ENCODE data around the gene LPCAT3. TPM values are rescaled to one million over a fixed set of nuclear protein-coding genes. Genes with fewer than 3 reads are reported as not detected.

Gene LPCAT3
- total RNA-seq, 1 donor from 2014 or later: 18.8 TPM

DNA sequence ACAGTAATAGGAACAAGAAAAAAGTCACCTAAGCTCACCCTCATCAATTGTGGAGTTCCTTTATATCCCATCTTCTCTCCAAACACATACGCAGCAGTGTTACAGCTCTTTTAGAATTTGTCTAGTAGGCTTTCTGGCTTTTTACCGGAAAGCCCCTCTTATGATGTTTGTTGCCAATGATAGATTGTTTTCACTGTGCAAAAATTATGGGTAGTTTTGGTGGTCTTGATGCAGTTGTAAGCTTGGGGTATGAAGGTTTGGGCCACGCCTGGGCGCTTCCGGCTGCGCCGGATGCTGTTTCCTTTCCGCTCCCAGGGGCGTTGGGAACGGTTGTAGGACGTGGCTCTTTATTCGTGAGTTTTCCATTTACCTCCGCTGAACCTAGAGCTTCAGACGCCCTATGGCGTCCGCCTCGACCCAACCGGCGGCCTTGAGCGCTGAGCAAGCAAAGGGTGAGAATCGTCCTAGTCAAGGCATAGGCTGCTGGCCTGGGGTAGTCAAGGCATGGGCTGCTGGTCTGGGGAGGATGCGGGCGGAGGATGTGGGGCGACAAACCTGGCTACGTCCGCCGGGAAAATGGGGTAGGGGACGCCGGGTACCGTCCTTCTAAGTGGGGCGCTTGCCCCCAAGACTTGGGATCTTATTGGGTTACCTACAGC is 74.4 kb downstream of the LPCAT3 start, which contains the start of the genes C12orf57 and RNU7-1:
Gene C12orf57, plus strand, starts transcription at position 301 of the 659 bp plus-strand sequence. Its CDS starts 100 bp downstream, at position 401.
Gene RNU7-1, plus strand, starts transcription at position 95 of the 659 bp plus-strand sequence.
- Mint-ChIP-seq H3K4me1 (ENCODE audit: low read depth) (peaks cover 45% of the 10 kb centered on the region), H3K9me3 (ENCODE audit: low read depth) (no peaks in the 10 kb centered on the region), H3K27ac (ENCODE audit: unreplicated experiment) (peak within 1 kb of the TSS; percentile 92), H3K27me3 (ENCODE audit: low read depth) (no peaks in the 10 kb centered on the region), H3K4me3 (ENCODE audit: unreplicated experiment) (peak within 1 kb of the TSS; percentile 91), H3K36me3 (ENCODE audit: low read depth) (peaks cover 16% of the 10 kb centered on the region)
- no peak for DNase-seq (ENCODE audit: low spot score)
- TF ChIP-seq, protein P1, sequence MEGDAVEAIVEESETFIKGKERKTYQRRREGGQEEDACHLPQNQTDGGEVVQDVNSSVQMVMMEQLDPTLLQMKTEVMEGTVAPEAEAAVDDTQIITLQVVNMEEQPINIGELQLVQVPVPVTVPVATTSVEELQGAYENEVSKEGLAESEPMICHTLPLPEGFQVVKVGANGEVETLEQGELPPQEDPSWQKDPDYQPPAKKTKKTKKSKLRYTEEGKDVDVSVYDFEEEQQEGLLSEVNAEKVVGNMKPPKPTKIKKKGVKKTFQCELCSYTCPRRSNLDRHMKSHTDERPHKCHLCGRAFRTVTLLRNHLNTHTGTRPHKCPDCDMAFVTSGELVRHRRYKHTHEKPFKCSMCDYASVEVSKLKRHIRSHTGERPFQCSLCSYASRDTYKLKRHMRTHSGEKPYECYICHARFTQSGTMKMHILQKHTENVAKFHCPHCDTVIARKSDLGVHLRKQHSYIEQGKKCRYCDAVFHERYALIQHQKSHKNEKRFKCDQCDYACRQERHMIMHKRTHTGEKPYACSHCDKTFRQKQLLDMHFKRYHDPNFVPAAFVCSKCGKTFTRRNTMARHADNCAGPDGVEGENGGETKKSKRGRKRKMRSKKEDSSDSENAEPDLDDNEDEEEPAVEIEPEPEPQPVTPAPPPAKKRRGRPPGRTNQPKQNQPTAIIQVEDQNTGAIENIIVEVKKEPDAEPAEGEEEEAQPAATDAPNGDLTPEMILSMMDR (IDR thresholded peaks at IDR 0.05): no peak

DNA sequence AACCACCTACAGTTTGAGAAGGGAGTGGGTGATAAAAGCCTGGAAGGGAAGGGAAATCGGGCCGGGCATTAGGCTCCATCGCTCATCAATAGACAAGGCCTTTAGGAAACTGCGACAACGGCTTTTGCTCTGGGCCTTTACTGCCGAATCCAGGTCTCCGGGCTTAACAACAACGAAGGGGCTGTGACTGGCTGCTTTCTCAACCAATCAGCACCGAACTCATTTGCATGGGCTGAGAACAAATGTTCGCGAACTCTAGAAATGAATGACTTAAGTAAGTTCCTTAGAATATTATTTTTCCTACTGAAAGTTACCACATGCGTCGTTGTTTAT is 74.9 kb downstream of the LPCAT3 start:
- no peaks in the 10 kb centered on the region for H3K27me3 Mint-ChIP-seq (ENCODE audit: low read depth)
- TF ChIP-seq, protein P1 (IDR thresholded peaks at IDR 0.05): no peak
- peak overlapping the region; percentile 91 for H3K4me3 Mint-ChIP-seq (ENCODE audit: unreplicated experiment)
- H3K9me3 Mint-ChIP-seq (ENCODE audit: low read depth): no peaks in the 10 kb centered on the region
- DNase-seq (ENCODE audit: low spot score): no peak
- H3K36me3 Mint-ChIP-seq (ENCODE audit: low read depth): peaks cover 16% of the 10 kb centered on the region
- H3K27ac Mint-ChIP-seq (ENCODE audit: unreplicated experiment): peak overlapping the region; percentile 92
- H3K4me1 Mint-ChIP-seq (ENCODE audit: low read depth): peaks cover 45% of the 10 kb centered on the region

DNA sequence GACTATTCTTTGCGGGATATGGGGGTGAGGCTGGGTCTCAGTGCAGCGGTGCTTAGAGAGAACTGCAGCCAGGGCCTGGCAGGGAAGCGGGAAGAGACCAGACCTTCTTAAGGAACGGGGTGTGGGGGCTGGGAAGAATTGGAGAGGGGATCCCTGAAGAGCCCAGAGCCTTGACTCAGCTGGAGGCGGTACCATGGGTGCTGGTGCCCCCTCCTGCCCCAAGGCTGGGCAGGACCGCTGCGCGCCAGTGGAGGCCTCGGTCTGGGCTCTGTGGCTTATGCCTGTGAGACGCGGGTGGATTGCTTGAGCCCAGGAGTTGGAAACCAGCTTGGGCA is 76.0 kb downstream of the LPCAT3 start:
- Mint-ChIP-seq H3K4me1 (ENCODE audit: low read depth) (peaks cover 50% of the 10 kb centered on the region), H3K27me3 (ENCODE audit: low read depth) (no peaks in the 10 kb centered on the region)

DNA sequence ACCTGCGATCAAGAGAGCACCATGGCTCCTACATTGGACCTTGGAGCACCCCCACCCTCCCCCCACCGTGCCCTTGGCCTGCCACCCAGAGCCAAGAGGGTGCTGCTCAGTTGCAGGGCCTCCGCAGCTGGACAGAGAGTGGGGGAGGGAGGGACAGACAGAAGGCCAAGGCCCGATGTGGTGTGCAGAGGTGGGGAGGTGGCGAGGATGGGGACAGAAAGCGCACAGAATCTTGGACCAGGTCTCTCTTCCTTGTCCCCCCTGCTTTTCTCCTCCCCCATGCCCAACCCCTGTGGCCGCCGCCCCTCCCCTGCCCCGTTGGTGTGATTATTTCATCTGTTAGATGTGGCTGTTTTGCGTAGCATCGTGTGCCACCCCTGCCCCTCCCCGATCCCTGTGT is 76.5 kb downstream of the LPCAT3 start:
- no peak overlapping the region for H3K4me3 Mint-ChIP-seq (ENCODE audit: unreplicated experiment)
- DNase-seq (ENCODE audit: low spot score): no peak
- TF ChIP-seq, protein P1 (IDR thresholded peaks at IDR 0.05): no peak
- no peak overlapping the region for H3K27ac Mint-ChIP-seq (ENCODE audit: unreplicated experiment)
- H3K9me3 Mint-ChIP-seq (ENCODE audit: low read depth): no peaks in the 10 kb centered on the region
- no peaks in the 10 kb centered on the region for H3K27me3 Mint-ChIP-seq (ENCODE audit: low read depth)
- H3K4me1 Mint-ChIP-seq (ENCODE audit: low read depth): peaks cover 49% of the 10 kb centered on the region
- peaks cover 11% of the 10 kb centered on the region for H3K36me3 Mint-ChIP-seq (ENCODE audit: low read depth)

More for the DNA sequence above, 76.0 kb downstream of the LPCAT3 start:
- Mint-ChIP-seq H3K27ac (ENCODE audit: unreplicated experiment) (peak overlapping the region; percentile 92), H3K4me3 (ENCODE audit: unreplicated experiment) (peak overlapping the region; percentile 9), H3K36me3 (ENCODE audit: low read depth) (peaks cover 14% of the 10 kb centered on the region), H3K9me3 (ENCODE audit: low read depth) (no peaks in the 10 kb centered on the region)
- TF ChIP-seq, protein P1 (IDR thresholded peaks at IDR 0.05): no peak
- no peak for DNase-seq (ENCODE audit: low spot score)

DNA sequence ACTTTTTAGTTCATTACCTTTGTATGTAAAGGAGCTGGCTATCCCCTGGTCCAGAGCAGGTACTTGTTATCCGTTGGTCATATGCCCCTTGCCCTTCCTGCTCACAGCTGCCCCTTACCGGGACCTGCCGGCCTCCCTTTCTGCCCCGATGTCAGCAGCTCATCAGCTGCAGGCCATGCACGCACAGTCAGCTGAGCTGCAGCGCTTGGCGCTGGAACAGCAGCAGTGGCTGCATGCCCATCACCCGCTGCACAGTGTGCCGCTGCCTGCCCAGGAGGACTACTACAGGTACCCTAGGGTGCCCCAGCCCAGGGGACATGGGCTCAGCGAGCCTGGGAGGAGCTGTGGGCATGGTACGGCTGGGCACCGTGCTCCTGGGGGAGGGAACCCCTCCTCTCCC is 77.0 kb downstream of the LPCAT3 start:
- Mint-ChIP-seq H3K4me3 (ENCODE audit: unreplicated experiment) (no peak overlapping the region), H3K4me1 (ENCODE audit: low read depth) (peaks cover 53% of the 10 kb centered on the region), H3K27me3 (ENCODE audit: low read depth) (no peaks in the 10 kb centered on the region), H3K36me3 (ENCODE audit: low read depth) (peaks cover 14% of the 10 kb centered on the region), H3K9me3 (ENCODE audit: low read depth) (no peaks in the 10 kb centered on the region), H3K27ac (ENCODE audit: unreplicated experiment) (peak overlapping the region; percentile 49)
- DNase-seq (ENCODE audit: low spot score): no peak
- TF ChIP-seq, protein P1 (IDR thresholded peaks at IDR 0.05): no peak

Data from chondrocyte (in vitro differentiated cells).